Measurements from ENCODE around the gene GLT8D1.
"Not testable (repeated sequence)": the region's sequence is repeated elsewhere in the genome, so short reads cannot be mapped to it uniquely, and the experiment has no call there.

The GLT8D1 gene

DNA sequence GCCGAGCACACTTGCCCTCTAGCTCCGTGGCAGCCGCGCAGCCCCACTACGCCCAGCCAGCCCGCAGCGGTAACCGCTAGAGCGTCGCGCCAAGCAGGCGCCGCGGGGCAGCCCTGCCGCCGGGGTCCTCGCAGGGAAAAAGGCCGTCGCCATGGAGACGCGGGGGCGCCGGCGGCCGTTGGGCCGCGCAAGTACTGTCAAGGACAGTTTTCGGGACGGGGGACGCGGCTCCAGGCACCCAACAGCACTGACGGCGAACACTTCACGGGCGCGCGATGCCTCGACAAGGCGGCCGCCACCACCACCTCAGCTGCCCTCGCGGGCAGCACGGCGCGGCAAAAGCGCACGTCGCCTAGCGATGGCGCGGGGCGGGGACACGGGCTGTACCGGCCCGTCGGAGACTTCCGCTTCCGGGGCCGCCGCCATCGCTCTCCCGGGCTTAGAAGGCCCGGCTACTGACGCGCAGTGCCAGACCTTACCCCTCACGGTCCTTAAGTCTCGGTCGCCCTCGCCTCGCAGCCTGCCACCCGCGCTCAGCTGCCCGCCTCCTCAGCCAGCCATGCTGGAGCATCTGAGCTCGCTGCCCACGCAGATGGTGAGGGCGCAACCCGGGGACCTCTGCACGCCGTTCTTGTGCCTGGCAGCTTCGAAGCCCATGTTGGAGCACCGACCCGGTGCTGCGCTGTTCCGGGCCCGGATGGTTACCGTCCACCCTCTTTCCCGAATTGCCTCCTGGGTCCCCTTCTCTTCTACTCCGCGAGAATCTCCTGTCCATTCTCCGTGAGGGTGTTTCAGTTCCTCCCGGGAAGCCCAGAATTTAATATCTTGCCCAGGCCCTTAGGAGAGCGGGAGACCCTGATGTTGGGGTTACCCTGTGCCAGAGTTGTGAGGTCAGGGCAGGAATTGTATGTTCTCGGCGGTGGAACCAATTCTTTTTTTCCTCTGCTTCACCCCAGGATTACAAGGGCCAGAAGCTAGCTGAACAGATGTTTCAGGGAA lies at the start of gene GLT8D1, which contains the start of gene SPCS1:
Gene GLT8D1 (minus strand): TSS at position 104 of the 999 bp plus-strand sequence. CDS start 5,331 bp downstream, outside the sequence.
Gene SPCS1 (plus strand): TSS at position 419 of the 999 bp plus-strand sequence. CDS start 141 bp downstream, at position 560.
- DNase-seq (ENCODE audit: low read depth in 2 of 2, low spot score in 1 of 2): peak; percentile 60 to 66

DNA sequence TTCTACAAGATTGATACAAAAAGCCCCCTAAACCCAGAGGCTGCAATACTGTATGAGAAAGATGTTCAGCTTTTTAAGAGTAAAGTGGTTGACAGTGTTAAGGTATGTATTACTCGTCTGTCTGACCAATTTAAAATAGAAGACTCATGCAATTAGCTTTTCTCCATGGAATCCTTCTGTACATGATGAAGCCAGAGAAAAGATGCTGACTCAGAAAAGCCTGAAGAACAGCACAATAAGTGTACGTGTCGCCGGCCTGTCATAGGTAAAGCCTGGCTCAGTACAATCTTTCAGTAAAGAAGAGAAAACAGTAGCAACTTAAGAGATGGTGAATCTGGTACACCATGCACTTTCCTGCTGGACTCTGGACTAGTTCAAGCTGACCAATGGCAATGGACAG lies 48.8 kb upstream of the GLT8D1 start:
- DNase-seq (ENCODE audit: low read depth in 2 of 2, low spot score in 1 of 2): no peak

DNA sequence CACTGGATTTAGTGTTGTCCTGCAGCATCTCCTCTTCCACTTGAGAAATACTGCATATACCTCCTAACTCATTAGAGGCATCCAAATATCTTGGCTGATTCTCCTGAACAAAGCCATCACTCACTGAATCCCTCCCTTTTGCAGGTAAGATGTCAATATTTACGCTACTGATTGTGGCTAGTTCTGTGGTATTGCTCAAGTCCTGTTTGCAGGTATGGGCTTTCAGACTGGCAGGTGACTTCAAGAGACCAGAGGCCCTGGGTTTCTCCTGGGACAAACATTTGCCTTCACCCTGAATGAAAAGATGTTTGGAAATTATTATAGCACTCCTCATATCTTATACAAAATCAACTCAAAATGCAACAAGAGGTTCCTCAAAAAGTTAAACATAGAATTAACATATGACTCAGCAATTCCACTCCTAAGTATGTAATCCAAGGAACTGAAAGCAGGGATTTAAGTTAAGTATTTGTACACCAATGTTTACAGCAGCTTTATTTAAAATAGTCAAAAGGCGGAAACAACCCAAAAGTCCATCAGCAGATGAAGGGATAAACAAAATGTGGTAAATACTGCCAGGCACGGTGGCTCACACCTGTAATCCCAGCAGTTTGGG lies 46.6 kb upstream of the GLT8D1 start:
- DNase-seq (ENCODE audit: low read depth in 2 of 2, low spot score in 1 of 2): no peak

DNA sequence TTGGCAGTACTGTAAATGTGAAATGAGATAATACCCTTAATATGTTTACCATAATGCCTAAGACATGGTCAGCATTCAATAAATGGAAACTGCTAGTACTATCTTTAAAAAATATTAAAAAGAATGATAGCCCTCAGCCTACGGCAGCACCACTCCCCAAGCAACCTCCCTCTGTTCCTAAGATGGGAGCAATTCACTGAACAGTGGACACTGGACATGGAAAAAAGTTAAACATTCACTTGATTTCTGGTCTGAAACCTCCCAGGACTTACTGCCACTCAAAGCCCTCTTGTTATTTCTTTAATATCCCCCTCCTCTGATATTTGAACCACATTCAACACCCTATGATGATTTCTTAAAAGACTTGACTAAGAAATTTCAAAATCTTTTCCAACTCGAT lies 38.1 kb upstream of the GLT8D1 start:
- no peak for DNase-seq (ENCODE audit: low read depth in 2 of 2, low spot score in 1 of 2)

DNA sequence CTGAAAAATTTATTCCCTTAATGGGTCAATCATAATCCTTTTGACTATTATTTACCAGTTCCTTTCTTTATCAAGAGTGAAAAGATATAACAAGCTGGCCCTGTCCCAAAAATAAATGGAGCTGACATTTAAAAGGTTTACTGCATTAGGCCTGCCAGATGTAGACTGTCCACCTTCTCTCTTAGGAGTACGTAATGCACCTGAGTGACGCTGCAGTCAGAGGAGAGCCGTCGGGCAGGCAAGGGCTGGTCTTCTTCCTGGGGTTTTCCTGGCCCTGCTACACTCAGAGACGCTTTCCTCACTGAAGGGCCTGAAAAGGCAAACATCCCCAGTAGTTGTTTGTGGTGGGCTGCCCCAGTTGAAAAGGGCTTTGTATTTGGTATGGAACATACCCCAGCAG lies 37.6 kb upstream of the GLT8D1 start:
- DNase-seq (ENCODE audit: low read depth in 2 of 2, low spot score in 1 of 2): no peak

- DNase-seq (ENCODE audit: low read depth in 2 of 2, low spot score in 1 of 2): no peak
These were observed 36.9 kb upstream of the GLT8D1 start for GRCh38 chr3:52742418-52743041.

GRCh38 chr3:52739730-52740129 lies 34.1 kb upstream of the GLT8D1 start:
- no peak for DNase-seq (ENCODE audit: low read depth in 2 of 2, low spot score in 1 of 2)

- no peak for DNase-seq (ENCODE audit: low read depth in 2 of 2, low spot score in 1 of 2)
These were observed 27.8 kb upstream of the GLT8D1 start for GRCh38 chr3:52733256-52733891.

- no peak for DNase-seq (ENCODE audit: low read depth in 2 of 2, low spot score in 1 of 2)
These were observed 26.0 kb upstream of the GLT8D1 start for GRCh38 chr3:52731590-52731989.

DNA sequence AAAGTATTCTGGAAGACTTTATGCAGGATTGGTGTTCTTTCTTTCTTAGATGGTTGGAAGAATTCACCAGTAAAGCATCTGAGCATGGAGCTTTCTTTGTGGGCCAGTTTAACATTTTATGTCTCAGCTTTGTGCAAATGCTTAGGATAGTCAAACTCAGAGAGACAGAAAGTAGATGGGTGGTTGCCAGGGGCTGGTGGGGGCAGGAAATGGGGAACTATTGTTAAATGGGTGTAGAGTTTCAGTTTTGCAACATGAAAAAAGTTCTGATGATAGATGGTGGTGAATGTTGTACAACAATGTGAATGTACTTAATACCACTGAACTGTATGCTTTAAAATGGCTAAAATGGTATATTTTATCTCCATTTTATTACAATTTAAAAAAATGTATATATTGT lies 25.1 kb upstream of the GLT8D1 start:
- no peak for DNase-seq (ENCODE audit: low read depth in 2 of 2, low spot score in 1 of 2)

GRCh38 chr3:52728753-52729152 lies 23.2 kb upstream of the GLT8D1 start:
- DNase-seq (ENCODE audit: low read depth in 2 of 2, low spot score in 1 of 2): not testable (repeated sequence)

DNA sequence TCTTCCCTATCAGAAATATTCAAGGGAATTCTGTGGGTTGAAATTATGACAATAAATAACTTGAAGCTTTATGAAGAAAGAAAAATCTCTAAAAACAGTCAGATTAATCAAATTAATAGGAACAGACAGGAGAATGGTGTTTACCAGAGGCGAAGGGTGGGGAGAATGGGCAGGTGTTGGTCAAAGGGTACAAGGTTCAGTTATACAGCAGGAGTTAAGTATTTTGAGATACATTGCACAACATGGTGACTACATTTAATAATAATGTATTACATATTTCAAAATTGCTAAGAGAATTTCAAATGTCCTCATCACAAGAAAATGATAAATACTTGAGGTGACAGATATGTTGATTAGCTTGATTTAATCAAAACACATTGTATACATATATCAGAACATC lies 18.9 kb upstream of the GLT8D1 start:
- DNase-seq (ENCODE audit: low read depth in 2 of 2, low spot score in 1 of 2): no peak

GRCh38 chr3:52723935-52724334 lies 18.3 kb upstream of the GLT8D1 start:
- no peak for DNase-seq (ENCODE audit: low read depth in 2 of 2, low spot score in 1 of 2)

DNA sequence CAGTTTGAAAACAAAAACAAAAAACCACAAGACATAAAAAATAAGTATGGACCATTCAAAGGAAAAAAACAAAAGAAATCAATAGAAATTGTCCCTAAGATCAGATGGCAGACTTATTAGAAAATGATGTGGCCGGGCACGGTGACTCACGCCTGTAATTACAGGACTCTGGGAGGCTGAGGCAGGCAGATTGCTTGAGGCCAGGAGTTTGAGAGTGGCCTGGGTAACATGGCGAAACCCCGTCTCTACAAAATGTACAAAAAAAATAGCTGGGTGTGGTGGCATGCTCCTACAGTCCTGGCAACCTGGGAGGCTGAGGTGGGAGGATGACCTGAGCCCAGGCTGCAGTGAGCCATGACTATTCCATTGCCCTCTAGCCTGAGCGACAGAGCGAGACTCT lies 16.9 kb upstream of the GLT8D1 start:
- no peak for DNase-seq (ENCODE audit: low read depth in 2 of 2, low spot score in 1 of 2)

DNA sequence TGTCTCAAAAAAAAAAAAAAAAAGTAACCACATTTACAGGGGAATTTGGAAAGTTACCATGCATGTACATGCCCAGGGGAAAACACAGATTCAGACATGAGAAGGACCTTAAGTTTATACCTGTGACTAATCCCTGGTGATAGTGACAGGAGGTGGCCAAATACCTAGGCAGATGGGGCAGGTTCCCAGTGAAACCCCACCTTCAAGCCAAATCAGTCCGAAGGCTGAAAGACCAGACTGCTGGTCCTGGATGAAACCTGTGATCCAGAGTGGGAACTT lies 16.1 kb upstream of the GLT8D1 start:
- DNase-seq (ENCODE audit: low read depth in 2 of 2, low spot score in 1 of 2): no peak

DNA sequence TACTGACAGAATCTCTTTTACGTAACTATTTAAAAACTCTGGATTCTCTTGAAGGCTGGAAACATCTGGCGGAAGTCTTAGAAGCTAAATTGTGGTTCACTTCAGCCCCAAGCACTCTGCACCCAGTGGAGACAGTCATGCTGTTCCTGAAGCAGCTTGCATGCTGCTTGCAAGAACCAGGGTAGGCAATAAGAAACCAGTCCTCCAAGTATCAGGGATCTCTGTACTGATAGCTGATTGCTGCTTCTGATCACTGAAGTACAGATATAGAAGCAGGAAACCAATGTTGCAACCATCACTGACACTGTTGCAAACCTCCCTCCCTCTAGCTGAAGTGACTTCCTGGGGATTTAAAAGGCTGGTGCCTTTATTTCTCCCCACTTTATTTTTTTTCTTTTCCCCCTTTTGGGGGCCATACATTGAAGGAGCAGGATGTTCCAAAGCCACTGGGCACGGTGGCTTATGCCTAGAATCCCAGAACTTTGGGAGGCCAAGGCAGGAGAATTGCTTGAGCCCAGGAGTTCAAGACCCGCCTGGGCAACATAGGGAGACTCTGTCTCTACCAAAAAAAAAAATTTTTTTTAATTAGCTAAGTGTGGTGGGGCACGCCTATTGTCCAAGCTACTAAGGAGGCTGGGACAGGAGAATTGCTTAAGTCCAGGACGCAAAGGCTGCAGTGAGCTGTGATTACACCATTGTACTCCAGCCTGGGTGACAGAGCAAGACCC lies 15.6 kb upstream of the GLT8D1 start:
- DNase-seq (ENCODE audit: low read depth in 2 of 2, low spot score in 1 of 2): no peak

DNA sequence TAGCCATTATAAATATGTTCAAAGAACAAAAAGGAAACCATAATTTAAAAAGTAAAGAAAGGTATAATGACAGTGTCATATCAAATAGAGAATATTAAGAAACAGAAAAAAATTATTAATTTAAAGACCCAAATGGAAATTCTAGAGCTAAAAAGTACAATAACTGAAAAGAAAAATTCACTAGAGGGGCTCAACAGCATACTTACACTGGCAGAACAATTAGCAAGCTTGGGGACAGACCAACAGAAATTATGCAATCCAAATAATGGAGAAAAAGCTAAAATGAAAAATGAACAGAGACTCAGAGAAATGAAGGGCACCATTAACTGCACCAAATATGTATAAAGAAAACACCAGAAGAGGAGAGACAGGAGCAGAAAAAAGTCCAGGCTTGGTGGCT lies 14.0 kb upstream of the GLT8D1 start:
- DNase-seq (ENCODE audit: low read depth in 2 of 2, low spot score in 1 of 2): no peak

- no peak for DNase-seq (ENCODE audit: low read depth in 2 of 2, low spot score in 1 of 2)
These were observed 10.2 kb upstream of the GLT8D1 start for GRCh38 chr3:52715714-52716305.

GRCh38 chr3:52714335-52715302 lies 9.0 kb upstream of the GLT8D1 start:
- DNase-seq (ENCODE audit: low read depth in 2 of 2, low spot score in 1 of 2): no peak

Data from stimulated activated CD8-positive, alpha-beta memory T cell treated with anti-CD3 and anti-CD28 coated beads, Interleukin-4, amount 100 ng/mL, for 4 hours (primary cell).